ENCODE results near the gene SIAH3.
"Not testable (repeated sequence)": the region's sequence is repeated elsewhere in the genome, so short reads cannot be mapped to it uniquely, and the experiment has no call there.

The SIAH3 gene

GRCh38 chr13:45875951-45876350, 24.4 kb upstream of the SIAH3 start:
- no peak for TF ChIP-seq ZNF274 (IDR thresholded peaks at IDR 0.05; ENCODE audit: low read depth, low read length)
- no peak overlapping the region for H3K4me3 ChIP-seq (ENCODE audit: low read length)

- TF ChIP-seq ZNF274 (IDR thresholded peaks at IDR 0.05; ENCODE audit: low read depth, low read length): no peak
- no peak overlapping the region for H3K4me3 ChIP-seq (ENCODE audit: low read length)
Observed at GRCh38 chr13:45873491-45874325, 22.2 kb upstream of the SIAH3 start.

GRCh38 chr13:45872566-45872965, 21.0 kb upstream of the SIAH3 start:
- H3K4me3 ChIP-seq (ENCODE audit: low read length): no peak overlapping the region
- TF ChIP-seq ZNF274 (IDR thresholded peaks at IDR 0.05; ENCODE audit: low read depth, low read length): no peak

- not testable (repeated sequence) for H3K4me3 ChIP-seq (ENCODE audit: low read length)
Observed at GRCh38 chr13:45871201-45871600, 19.6 kb upstream of the SIAH3 start.

GRCh38 chr13:45870232-45870631, 18.7 kb upstream of the SIAH3 start:
- no peak for TF ChIP-seq ZNF274 (IDR thresholded peaks at IDR 0.05; ENCODE audit: low read depth, low read length)

GRCh38 chr13:45865414-45865813, 13.9 kb upstream of the SIAH3 start:
- TF ChIP-seq ZNF274 (IDR thresholded peaks at IDR 0.05; ENCODE audit: low read depth, low read length): no peak
- no peak overlapping the region for H3K4me3 ChIP-seq (ENCODE audit: low read length)

More at GRCh38 chr13:45870232-45870631, 18.7 kb upstream of the SIAH3 start:
- H3K4me3 ChIP-seq (ENCODE audit: low read length): no peak overlapping the region

GRCh38 chr13:45863709-45864590, 12.4 kb upstream of the SIAH3 start:
- TF ChIP-seq ZNF274 (IDR thresholded peaks at IDR 0.05; ENCODE audit: low read depth, low read length): no peak
- H3K4me3 ChIP-seq (ENCODE audit: low read length): no peak overlapping the region

- no peak overlapping the region for H3K4me3 ChIP-seq (ENCODE audit: low read length)
- no peak for TF ChIP-seq ZNF274 (IDR thresholded peaks at IDR 0.05; ENCODE audit: low read depth, low read length)
Observed at GRCh38 chr13:45861322-45861721, 9.8 kb upstream of the SIAH3 start.

GRCh38 chr13:45860240-45860639, 8.7 kb upstream of the SIAH3 start:
- no peak for TF ChIP-seq ZNF274 (IDR thresholded peaks at IDR 0.05; ENCODE audit: low read depth, low read length)
- H3K4me3 ChIP-seq (ENCODE audit: low read length): no peak overlapping the region

- H3K4me3 ChIP-seq (ENCODE audit: low read length): no peak overlapping the region
- no peak for TF ChIP-seq ZNF274 (IDR thresholded peaks at IDR 0.05; ENCODE audit: low read depth, low read length)
Observed at GRCh38 chr13:45859705-45860104, 8.2 kb upstream of the SIAH3 start.

- TF ChIP-seq ZNF274 (IDR thresholded peaks at IDR 0.05; ENCODE audit: low read depth, low read length): no peak
- H3K4me3 ChIP-seq (ENCODE audit: low read length): no peak overlapping the region
Observed at GRCh38 chr13:45852494-45852893, 941 bp upstream of the SIAH3 start.

GRCh38 chr13:45851956-45852355, 403 bp upstream of the SIAH3 start:
- no peak for TF ChIP-seq ZNF274 (IDR thresholded peaks at IDR 0.05; ENCODE audit: low read depth, low read length)
- H3K4me3 ChIP-seq (ENCODE audit: low read length): no peak overlapping the region

GRCh38 chr13:45850027-45850613, 1.4 kb downstream of the SIAH3 start:
- TF ChIP-seq ZNF274 (IDR thresholded peaks at IDR 0.05; ENCODE audit: low read depth, low read length): no peak
- H3K4me3 ChIP-seq (ENCODE audit: low read length): no peak overlapping the region

GRCh38 chr13:45849408-45849807, 2.1 kb downstream of the SIAH3 start:
- H3K4me3 ChIP-seq (ENCODE audit: low read length): no peak overlapping the region
- no peak for TF ChIP-seq ZNF274 (IDR thresholded peaks at IDR 0.05; ENCODE audit: low read depth, low read length)
